PC-3 (cell line): ENCODE data around the gene MAGEA4. TPM values are rescaled to one million over a fixed set of nuclear protein-coding genes. Genes with fewer than 3 reads are reported as not detected.

Experiments
- ATAC-seq: fragments of 200-7000 bp; cut with Tn5 transposase; 2 replicates; pipeline ENCODE4 v1.9.1; 2020; ENCODE audit warnings: mild to moderate bottlenecking, moderate library complexity
- BruUV-seq: library from RNA; stranded (reverse); fragments of 400-500 nt; replicated peaks from 2 replicates; lab custom pipeline; 2021; lab: Mats Ljungman, UMichigan
- CTCF ChIA-PET: fragments of 300-600 bp; sonication (Branson Sonifier 250); formaldehyde crosslinking; loops from one replicate; lab custom pipeline; 2022; ENCODE audit warnings: antibody characterized with exemption; lab: Charles Lee
- POLR2A ChIA-PET: fragments of 300-600 bp; sonication (Branson Sonifier 250); formaldehyde crosslinking; loops from one replicate; lab custom pipeline; 2022; ENCODE audit warnings: antibody characterized with exemption; ENCODE audit not compliant: unreplicated experiment; lab: Charles Lee
- DNase-seq: peaks from one replicate; pipeline ENCODE4 v3.0.0-alpha.2; 2015
- H2AFZ ChIP-seq: fragments of 300-600 bp; sonication (generic); 2 replicates; pipeline ENCODE4 v1.6.0; 2016; ENCODE audit warnings: antibody characterized with exemption, low read length
- H3F3A ChIP-seq: fragments of 300-600 bp; sonication (generic); one replicate; pipeline ENCODE4 v1.6.0; 2017; ENCODE audit warnings: antibody characterized with exemption, low read length, control low read depth, mild to moderate bottlenecking; ENCODE audit not compliant: unreplicated experiment
- H3K27ac ChIP-seq: fragments of 300-600 bp; sonication (generic); 2 replicates; pipeline ENCODE4 v1.5.1; 2016; ENCODE audit warnings: mild to moderate bottlenecking, low read length
- H3K27me3 ChIP-seq: fragments of 300-600 bp; sonication (generic); 2 replicates; pipeline ENCODE4 v1.6.1; 2016; ENCODE audit warnings: low read length, mixed read lengths
- H3K36me3 ChIP-seq: fragments of 300-600 bp; sonication (generic); 2 replicates; pipeline ENCODE4 v1.6.1; 2016; ENCODE audit warnings: low read depth, mixed run types, low read length, mixed read lengths
- H3K4me1 ChIP-seq: fragments of 300-600 bp; sonication (generic); 2 replicates; pipeline ENCODE4 v1.5.1; 2016; ENCODE audit warnings: low read length; ENCODE audit not compliant: insufficient read depth
- H3K4me2 ChIP-seq: fragments of 300-600 bp; sonication (generic); 2 replicates; pipeline ENCODE4 v1.6.0; 2016; ENCODE audit warnings: low read length
- H3K4me3 ChIP-seq: fragments of 300-600 bp; sonication (generic); 2 replicates; pipeline ENCODE4 v1.5.1; 2016; ENCODE audit warnings: mild to moderate bottlenecking, low read length, mixed read lengths
- H3K79me2 ChIP-seq: fragments of 300-600 bp; sonication (generic); 2 replicates; pipeline ENCODE4 v1.6.1; 2017; ENCODE audit warnings: low read length, mixed read lengths
- H3K9ac ChIP-seq: fragments of 300-600 bp; sonication (generic); 2 replicates; pipeline ENCODE4 v1.6.0; 2016; ENCODE audit warnings: mild to moderate bottlenecking, low read length
- H3K9me2 ChIP-seq: fragments of 300-600 bp; sonication (generic); replicated peaks from 2 replicates; pipeline ENCODE4 v1.6.1; 2016; ENCODE audit warnings: mixed run types, low read length, mixed read lengths
- H3K9me3 ChIP-seq: fragments of 300-600 bp; sonication (generic); 2 replicates; pipeline ENCODE4 v1.6.1; 2016; ENCODE audit warnings: low read length, mixed read lengths
- H4K20me1 ChIP-seq: fragments of 300-600 bp; sonication (generic); 2 replicates; pipeline ENCODE4 v1.6.1; 2016; ENCODE audit warnings: low read length, mixed read lengths
- EZH2 ChIP-seq: fragments of 300-600 bp; sonication (generic); IDR thresholded peaks from one replicate; pipeline ENCODE4 v1.6.1; 2017; ENCODE audit warnings: antibody characterized with exemption, mild to moderate bottlenecking, low read length; ENCODE audit not compliant: unreplicated experiment
- EZH2phosphoT487 ChIP-seq: fragments of 300-600 bp; sonication (generic); IDR thresholded peaks from 2 replicates; pipeline ENCODE4 v1.6.1; 2018; ENCODE audit warnings: mild to moderate bottlenecking, antibody characterized with exemption, low read length, borderline replicate concordance
- intact Hi-C: fragments of 100-400 bp; cut with micrococcal nuclease; formaldehyde crosslinking; loops from 2 replicates; pipeline ENCODE4 v1.9.0; 2023
- total RNA-seq: library from RNA; depleted of rRNA; stranded (reverse); fragments of >200 nt; gene quantifications from 2 replicates; pipeline ENCODE4 v1.2.3, GENCODE V29; 2014
- TF ChIP-seq, protein P1 (sequence below): fragments of 300-600 bp; sonication (generic); conservative IDR thresholded peaks from 2 replicates; pipeline ENCODE4 v1.5.1; 2017; ENCODE audit warnings: antibody characterized with exemption, low read depth, mild to moderate bottlenecking, low read length

Gene MAGEA4
- total RNA-seq, 1 experiment from 2014 or later: not detected

DNA sequence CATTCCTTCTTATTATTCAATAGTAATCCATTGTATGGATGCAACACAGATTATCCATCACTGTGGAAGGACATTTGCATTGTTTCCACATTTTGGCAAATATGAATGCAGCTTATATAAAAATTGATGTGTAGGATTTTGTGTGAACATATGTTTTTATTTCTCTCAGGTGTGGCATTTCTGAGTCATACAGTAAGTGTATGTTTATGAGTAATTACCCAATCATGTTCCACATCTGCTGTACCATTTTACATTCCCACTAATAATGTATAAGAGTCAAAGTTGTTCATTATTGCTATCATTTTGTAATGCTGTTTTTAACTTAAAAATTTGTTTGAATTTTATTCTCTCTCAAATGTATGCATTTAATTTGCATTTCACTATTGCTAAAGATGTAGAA lies 25.5 kb downstream of the MAGEA4 start:
- ATAC-seq: no peak

DNA sequence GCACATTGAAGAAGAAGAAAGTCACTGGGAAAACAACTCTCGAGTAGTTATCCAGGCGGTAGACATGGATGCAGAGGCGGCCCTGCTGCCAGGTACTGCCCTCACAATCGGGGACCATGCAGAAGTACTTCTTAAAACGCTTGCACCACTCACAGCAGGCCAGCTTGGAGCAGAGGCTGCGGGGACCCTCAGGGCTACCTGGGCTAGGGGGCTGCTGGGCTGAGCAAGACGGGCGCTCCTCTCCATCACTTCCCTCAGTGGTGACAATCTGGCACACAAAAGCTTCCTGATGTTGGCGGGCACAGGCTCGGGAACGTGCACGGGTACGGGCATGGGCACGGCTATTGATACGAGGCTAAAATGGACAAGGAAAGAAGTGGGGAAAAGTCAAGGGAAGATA lies 42.0 kb downstream of the MAGEA4 start:
- ChIA-PET POLR2A (no interaction called here), CTCF (no interaction called here)
- Histone ChIP-seq H2AFZ (no peak overlapping the region), H3F3A (no peaks in the 10 kb centered on the region), H3K9me2 (no peaks in the 10 kb centered on the region), H3K27me3 (no peaks in the 10 kb centered on the region), H3K79me2 (no peaks in the 10 kb centered on the region), H3K36me3 (no peaks in the 10 kb centered on the region), H4K20me1 (no peaks in the 10 kb centered on the region), H3K4me1 (no peaks in the 10 kb centered on the region), H3K9me3 (no peaks in the 10 kb centered on the region), H3K4me3 (no peak overlapping the region), H3K9ac (no peak overlapping the region), H3K27ac (no peak overlapping the region), H3K4me2 (no peak overlapping the region)
- no peak for ATAC-seq
- intact Hi-C loops: no loop called here
- no peak for DNase-seq
- no TSS peak for BruUV-seq
- no peak for TF ChIP-seq EZH2
- TF ChIP-seq, protein P1, sequence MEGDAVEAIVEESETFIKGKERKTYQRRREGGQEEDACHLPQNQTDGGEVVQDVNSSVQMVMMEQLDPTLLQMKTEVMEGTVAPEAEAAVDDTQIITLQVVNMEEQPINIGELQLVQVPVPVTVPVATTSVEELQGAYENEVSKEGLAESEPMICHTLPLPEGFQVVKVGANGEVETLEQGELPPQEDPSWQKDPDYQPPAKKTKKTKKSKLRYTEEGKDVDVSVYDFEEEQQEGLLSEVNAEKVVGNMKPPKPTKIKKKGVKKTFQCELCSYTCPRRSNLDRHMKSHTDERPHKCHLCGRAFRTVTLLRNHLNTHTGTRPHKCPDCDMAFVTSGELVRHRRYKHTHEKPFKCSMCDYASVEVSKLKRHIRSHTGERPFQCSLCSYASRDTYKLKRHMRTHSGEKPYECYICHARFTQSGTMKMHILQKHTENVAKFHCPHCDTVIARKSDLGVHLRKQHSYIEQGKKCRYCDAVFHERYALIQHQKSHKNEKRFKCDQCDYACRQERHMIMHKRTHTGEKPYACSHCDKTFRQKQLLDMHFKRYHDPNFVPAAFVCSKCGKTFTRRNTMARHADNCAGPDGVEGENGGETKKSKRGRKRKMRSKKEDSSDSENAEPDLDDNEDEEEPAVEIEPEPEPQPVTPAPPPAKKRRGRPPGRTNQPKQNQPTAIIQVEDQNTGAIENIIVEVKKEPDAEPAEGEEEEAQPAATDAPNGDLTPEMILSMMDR: no peak
- TF ChIP-seq EZH2phosphoT487: no peak

More for the DNA sequence above, 25.5 kb downstream of the MAGEA4 start:
- H3K4me2 ChIP-seq: no peak overlapping the region
- H2AFZ ChIP-seq: no peak overlapping the region
- no peaks in the 10 kb centered on the region for H3K79me2 ChIP-seq
- H3K9me2 ChIP-seq: no peaks in the 10 kb centered on the region
- ChIA-PET CTCF (no interaction called here), POLR2A (interaction anchor here (0.6 kb wide), 1 partner anchor 1686 kb away, joined by 7 read pairs; no protein-coding TSS in a partner anchor)
- no peaks in the 10 kb centered on the region for H4K20me1 ChIP-seq
- TF ChIP-seq EZH2phosphoT487 (no peak), EZH2 (no peak)
- TF ChIP-seq, protein P1: no peak
- no peak overlapping the region for H3K9ac ChIP-seq
- no peaks in the 10 kb centered on the region for H3K36me3 ChIP-seq
- DNase-seq: no peak
- H3K27ac ChIP-seq: no peak overlapping the region
- H3K9me3 ChIP-seq: no peaks in the 10 kb centered on the region
- intact Hi-C loops: no loop called here
- BruUV-seq: no TSS peak
- H3K27me3 ChIP-seq: no peaks in the 10 kb centered on the region
- no peaks in the 10 kb centered on the region for H3F3A ChIP-seq
- H3K4me3 ChIP-seq: no peak overlapping the region
- H3K4me1 ChIP-seq: no peaks in the 10 kb centered on the region

DNA sequence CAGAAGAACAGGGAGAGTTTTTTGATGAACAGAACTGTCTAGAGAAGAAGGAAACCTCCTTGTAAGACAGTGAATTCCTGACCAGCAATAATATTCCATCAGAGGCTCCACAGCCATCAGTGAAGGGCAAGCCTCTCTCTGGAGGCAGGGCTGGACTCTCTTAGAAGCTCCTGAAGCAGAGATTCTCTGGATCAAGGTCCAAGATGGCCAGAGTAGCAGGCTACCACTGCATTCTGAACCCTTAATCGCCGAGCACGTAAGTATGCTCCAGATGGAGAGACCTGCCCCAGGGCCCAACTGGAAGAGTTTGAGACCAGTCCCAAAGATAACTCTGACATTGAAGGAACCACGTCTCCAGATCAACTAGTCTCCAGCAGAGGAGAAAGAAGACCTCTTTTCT lies 45.4 kb downstream of the MAGEA4 start:
- no peaks in the 10 kb centered on the region for H4K20me1 ChIP-seq
- no peaks in the 10 kb centered on the region for H3K9me2 ChIP-seq
- no peaks in the 10 kb centered on the region for H3K9me3 ChIP-seq
- H3K27me3 ChIP-seq: no peaks in the 10 kb centered on the region
- ChIA-PET POLR2A (no interaction called here), CTCF (no interaction called here)
- no peaks in the 10 kb centered on the region for H3K4me1 ChIP-seq
- H3K27ac ChIP-seq: no peak overlapping the region
- H3F3A ChIP-seq: no peaks in the 10 kb centered on the region
- no peak overlapping the region for H3K4me3 ChIP-seq
- TF ChIP-seq EZH2phosphoT487 (no peak), EZH2 (no peak)
- TF ChIP-seq, protein P1: no peak
- H3K9ac ChIP-seq: no peak overlapping the region
- DNase-seq (no peak), ATAC-seq (no peak)
- H3K4me2 ChIP-seq: no peak overlapping the region
- H3K36me3 ChIP-seq: no peaks in the 10 kb centered on the region
- H3K79me2 ChIP-seq: no peaks in the 10 kb centered on the region
- no TSS peak for BruUV-seq
- H2AFZ ChIP-seq: no peak overlapping the region
- intact Hi-C loops: no loop called here
